GM12874 (cell line): ENCODE measurements around the gene PTGER3.

Experiments used
- CTCF ChIP-seq: IDR thresholded peaks from 2 replicates; pipeline ENCODE4 v1.5.1; 2011; ENCODE audit warnings: low read depth, mild to moderate bottlenecking, control low read depth, low read length, moderate library complexity; ENCODE audit not compliant: insufficient read depth

Gene PTGER3

GRCh38 chr1:71046891-71047634, 553 bp downstream of the PTGER3 start:
- no peak for TF ChIP-seq CTCF

GRCh38 chr1:71045463-71046028, 2.1 kb downstream of the PTGER3 start:
- TF ChIP-seq CTCF: no peak

GRCh38 chr1:71044833-71045232, 2.8 kb downstream of the PTGER3 start:
- no peak for TF ChIP-seq CTCF

- TF ChIP-seq CTCF: no peak
Measured at GRCh38 chr1:71043065-71043464, 4.6 kb downstream of the PTGER3 start.

- TF ChIP-seq CTCF: no peak
Measured at GRCh38 chr1:71041806-71042205, 5.8 kb downstream of the PTGER3 start.

GRCh38 chr1:71039661-71040262, 7.9 kb downstream of the PTGER3 start:
- TF ChIP-seq CTCF: no peak

GRCh38 chr1:71038942-71039341, 8.7 kb downstream of the PTGER3 start:
- no peak for TF ChIP-seq CTCF
